Right renal cortex interstitium (tissue), 3 donors: Measurements from ENCODE around the gene PTPRG. TPM values are rescaled to one million over a fixed set of nuclear protein-coding genes. Genes with fewer than 3 reads are reported as not detected.

Experiments used
- DNase-seq, 3 donors: peaks; one replicate each; pipeline ENCODE4 v3.0.0-alpha.2; 2013; ENCODE audit warnings: low read depth in 3 of 3, low spot score in 2 of 3
- polyA plus RNA-seq, 3 donors: library from polyadenylated mRNA; unstranded; fragments of 120-200 nt; gene quantifications; one replicate each; pipeline ENCODE4 v1.2.1, GENCODE V29; 2013; ENCODE audit not compliant: insufficient read length in 3 of 3

PTPRG gene
- polyA plus RNA-seq, 3 donors: 87.3 to 97.7 (median 93.7) TPM

- no peak for DNase-seq
Observed at GRCh38 chr3:62236016-62236415, 674.6 kb downstream of the PTPRG start.

DNA sequence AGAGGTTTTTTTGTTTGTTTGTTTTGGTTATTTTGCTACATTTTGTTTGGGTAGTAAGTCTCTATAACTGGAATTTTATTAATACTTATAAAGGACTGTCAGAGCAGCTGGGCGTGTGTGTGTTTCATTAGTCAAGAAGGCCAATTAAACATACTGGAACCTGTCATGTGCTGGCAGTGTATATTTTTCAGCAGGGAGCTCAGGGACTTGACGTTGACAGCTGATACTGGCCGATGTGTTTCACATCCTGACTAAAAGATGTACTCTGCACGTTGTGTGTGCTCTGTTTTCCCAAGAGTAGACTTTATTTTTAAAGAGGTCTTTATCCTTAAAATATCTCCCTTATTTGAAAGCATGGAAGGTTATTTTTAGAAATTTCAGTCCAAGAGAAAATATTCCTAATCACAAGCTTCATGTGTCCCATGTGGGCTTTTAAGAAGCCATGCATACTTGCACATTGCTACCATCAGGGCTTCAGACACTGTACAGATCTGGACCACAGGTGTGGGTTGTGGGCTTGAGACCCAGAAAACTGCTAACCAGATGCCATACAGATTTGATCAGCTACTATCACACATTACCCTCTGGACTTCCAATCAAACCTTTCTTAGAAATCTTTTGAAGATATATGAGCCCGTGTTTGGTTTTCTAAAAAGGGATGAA lies 676.0 kb downstream of the PTPRG start:
- DNase-seq: no peak

- DNase-seq: no peak
Observed at GRCh38 chr3:62238003-62238402, 676.6 kb downstream of the PTPRG start.

DNA sequence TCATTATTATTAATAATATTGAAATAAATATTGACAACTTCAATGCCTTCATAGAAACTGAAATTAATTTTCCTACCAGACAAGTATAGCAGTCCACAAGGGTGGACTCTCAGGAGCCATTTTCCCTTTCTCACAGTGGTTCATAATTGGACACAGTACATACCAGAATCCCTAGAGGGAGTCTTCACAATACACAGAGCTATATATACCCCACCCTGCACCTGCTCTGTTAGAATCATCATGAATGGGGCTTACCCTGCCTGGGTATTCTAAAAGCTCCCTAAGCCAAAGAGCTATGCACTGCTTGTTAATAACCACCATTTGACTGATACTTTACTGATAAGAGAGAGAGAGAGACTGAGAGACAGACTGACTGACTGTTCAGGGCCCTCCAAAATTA lies 677.1 kb downstream of the PTPRG start:
- no peak for DNase-seq

DNA sequence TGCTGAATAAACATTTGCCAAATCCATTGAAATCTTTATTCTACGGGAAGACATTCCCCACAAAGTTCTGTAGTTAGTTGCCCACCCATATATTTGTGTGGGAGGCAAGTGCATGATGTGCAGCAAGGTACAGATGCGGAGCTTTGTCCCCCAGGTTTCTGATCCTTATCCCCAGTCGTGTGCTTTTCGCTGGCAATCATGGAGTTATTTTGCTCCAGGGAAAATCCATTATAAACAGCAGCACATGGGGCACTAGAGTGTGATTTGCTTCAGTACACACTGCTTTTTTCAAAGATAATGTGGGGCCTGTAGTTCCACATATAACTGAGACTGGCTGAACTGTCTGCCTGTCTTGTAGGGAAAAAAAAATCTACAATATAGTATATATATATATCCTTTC lies 679.9 kb downstream of the PTPRG start:
- DNase-seq: no peak

DNA sequence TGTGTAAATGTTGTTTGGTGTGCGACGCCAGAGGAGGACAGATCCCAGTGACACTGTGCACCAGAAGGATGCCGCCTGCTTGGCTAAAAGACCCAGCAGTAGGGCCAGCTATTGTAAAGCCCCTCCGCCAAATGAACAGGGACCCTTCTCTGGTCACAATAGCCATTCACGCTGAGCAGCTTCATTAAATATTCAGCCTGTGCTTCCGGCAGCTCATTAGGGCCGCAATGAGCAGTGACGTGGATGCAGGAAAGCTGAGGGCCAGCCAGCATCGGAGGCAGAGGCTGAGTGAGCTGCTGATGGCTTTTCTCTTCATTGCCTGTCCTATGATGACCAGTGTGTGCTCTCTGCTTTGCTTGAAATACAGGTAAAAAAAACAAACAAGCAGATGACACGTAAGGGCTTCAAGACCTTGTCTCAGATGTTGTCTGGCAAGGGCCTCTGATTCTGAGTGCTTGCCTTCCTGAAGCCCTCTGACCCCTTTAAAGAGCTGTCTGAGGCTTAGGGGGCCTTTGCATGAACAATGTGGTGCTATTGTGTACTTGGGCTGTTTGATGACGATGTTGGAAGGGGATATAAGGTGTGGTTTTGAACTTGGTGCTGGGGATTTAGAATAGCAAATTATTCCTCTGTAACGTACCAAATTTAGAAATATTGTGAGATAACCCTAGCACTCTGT lies 681.6 kb downstream of the PTPRG start:
- DNase-seq: no peak

GRCh38 chr3:62246094-62246493 lies 684.7 kb downstream of the PTPRG start:
- no peak for DNase-seq

DNA sequence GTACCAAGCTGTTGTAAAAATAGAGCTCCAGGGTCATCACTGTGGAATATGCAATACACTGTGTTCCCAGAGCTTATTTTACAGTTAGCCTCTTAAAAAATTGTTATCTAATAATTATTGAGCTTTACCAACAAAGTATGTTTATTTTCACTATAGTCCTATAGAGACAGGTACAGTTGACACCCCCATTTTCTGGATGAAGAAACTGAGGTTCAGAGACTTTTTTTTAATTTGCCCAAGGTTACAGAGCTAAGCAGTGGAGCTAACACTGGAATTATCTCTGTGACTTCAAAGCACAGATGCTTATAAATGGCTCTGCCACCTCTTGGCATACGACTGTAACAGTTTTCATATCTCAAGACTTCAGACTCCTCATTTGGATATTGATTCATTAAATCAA lies 685.6 kb downstream of the PTPRG start:
- DNase-seq: no peak

- no peak for DNase-seq
Observed at GRCh38 chr3:62248734-62249483, 687.5 kb downstream of the PTPRG start.

DNA sequence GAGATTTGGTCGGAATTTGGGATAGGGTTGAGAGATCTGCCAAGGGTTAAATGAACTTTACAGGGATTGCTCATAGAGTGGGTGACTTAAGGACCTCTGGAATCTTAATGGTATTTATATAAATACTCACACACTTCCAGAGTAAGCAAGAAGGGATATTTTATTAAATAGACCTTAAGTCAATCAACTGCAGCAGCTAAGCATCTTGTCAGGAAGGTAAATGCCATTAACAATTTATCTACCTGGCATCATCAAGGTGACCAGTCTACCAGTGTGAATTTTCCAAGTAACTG lies 688.1 kb downstream of the PTPRG start:
- no peak for DNase-seq

GRCh38 chr3:62249855-62250543 lies 688.6 kb downstream of the PTPRG start:
- DNase-seq: no peak

- no peak for DNase-seq
Observed at GRCh38 chr3:62252438-62253157, 691.2 kb downstream of the PTPRG start.

DNA sequence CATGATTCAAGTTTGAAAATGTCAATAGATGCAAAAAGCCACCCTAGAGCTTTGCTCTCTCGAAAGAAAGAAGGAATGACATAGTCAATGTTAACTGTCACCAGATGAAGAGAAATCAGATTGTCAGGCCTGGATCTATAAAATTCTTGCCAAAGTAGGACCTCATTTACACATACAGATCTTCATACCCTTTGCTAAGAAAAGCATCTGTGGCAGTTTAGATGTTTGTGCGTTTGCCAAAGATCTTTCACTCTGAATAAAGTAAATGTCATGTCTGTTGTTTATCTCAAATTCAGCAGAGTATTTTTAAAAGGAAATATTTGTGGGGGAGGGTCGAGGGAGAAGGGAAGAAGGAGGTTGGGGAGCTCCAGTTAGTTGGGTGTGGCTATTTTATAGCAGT lies 692.6 kb downstream of the PTPRG start:
- no peak for DNase-seq

GRCh38 chr3:62255758-62256157 lies 694.4 kb downstream of the PTPRG start:
- DNase-seq: no peak

DNA sequence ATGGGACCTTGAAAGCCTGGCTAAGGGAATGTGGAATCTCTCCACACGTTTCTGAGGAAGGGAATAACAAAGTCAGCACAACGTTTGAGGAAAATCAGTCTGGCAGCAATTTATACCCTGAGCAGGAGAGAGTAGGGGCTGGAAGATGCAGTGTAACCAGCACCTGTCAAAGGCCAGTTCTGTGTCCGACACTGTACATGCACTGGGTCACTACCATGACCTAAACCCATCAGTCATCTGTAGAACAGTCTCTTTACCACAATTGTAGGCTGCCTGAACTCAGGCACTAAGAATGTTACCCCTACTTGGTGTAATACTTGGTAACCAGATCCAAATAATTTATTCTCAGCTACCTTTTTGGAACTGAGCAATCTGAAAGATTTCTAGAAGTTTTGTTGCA lies 698.6 kb downstream of the PTPRG start:
- DNase-seq: no peak

DNA sequence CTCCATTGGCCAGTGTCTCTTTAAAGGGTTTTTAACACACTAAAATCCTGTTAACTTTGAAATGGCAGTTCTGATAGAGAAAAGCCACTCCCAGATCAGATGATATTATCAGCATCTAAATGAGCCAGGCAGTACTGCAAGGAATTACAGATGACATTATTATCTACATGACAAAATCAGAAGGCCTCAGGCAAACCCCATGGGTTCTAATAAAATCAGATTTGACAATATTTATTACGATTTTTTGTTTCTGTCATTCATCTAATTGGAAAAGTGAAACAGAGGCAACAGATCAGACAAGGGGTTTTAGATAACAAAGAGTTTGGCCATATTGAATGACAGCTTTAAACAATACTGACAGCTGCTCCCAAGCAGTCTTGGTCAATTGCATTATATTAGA lies 699.3 kb downstream of the PTPRG start:
- DNase-seq: no peak

GRCh38 chr3:62261121-62261520 lies 699.8 kb downstream of the PTPRG start:
- DNase-seq: no peak

GRCh38 chr3:62261736-62262135 lies 700.4 kb downstream of the PTPRG start:
- DNase-seq: no peak

DNA sequence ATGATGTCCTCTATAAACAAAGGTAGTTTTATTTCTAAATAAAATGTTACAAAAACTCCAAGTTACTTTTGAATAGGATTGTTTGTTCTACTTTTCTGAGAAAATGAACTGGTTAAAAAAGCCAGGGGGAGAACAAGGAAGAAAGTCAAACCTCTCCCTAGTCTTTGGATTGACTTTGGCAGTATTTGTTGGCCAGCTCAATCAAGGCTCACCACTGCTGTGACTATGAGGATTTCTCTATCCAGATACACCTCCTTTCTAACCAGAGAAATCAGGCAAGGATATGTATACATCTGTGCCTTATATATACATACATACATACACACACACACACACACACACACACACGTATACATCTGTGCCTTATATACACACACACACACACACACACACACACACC lies 704.2 kb downstream of the PTPRG start:
- DNase-seq: no peak

GRCh38 chr3:62266668-62267283 lies 705.4 kb downstream of the PTPRG start:
- DNase-seq: no peak
